Liver (tissue), 9 donors: ENCODE results near the gene SUMF2. TPM values are rescaled to one million over a fixed set of nuclear protein-coding genes. Genes with fewer than 3 reads are reported as not detected.
"Not testable (repeated sequence)": the region's sequence is repeated elsewhere in the genome, so short reads cannot be mapped to it uniquely, and the experiment has no call there.

Experiments
- DNase-seq: peaks from one replicate; pipeline ENCODE4 v3.0.0-alpha.2; 2017; ENCODE audit warnings: low spot score
- H3K27ac ChIP-seq, 2 donors: one replicate each; pipeline ENCODE4 v1.7.0; 2013; ENCODE audit warnings: inconsistent platforms in 2 of 2, low read length in 2 of 2, control low read depth in 1 of 2, low read depth in 1 of 2, mild to moderate bottlenecking in 1 of 2
- H3K27me3 ChIP-seq, 4 donors: one replicate each; pipeline versions ENCODE4 v1.6.1 to v1.7.0; 2013; ENCODE audit warnings: low read length in 3 of 4, inconsistent platforms in 1 of 4, mild to moderate bottlenecking in 1 of 4, moderate library complexity in 1 of 4; ENCODE audit not compliant: control insufficient read depth in 4 of 4, insufficient read depth in 4 of 4
- H3K36me3 ChIP-seq, 4 donors: one replicate each; pipeline versions ENCODE4 v1.6.1 to v1.7.0; 2013; ENCODE audit warnings: low read length in 3 of 4, mild to moderate bottlenecking in 3 of 4, low read depth in 1 of 4, moderate library complexity in 1 of 4; ENCODE audit not compliant: control insufficient read depth in 4 of 4, insufficient read depth in 3 of 4
- H3K4me1 ChIP-seq, 4 donors: one replicate each; pipeline versions ENCODE4 v1.6.1 to v1.7.0; 2013; ENCODE audit warnings: low read length in 3 of 4, mild to moderate bottlenecking in 3 of 4, moderate library complexity in 1 of 4; ENCODE audit not compliant: control insufficient read depth in 4 of 4, insufficient read depth in 4 of 4
- H3K4me3 ChIP-seq, 3 donors: one replicate each; pipeline versions ENCODE4 v1.6.1 to v1.7.0; 2013; ENCODE audit warnings: low read length in 3 of 3, control low read depth in 1 of 3, low read depth in 1 of 3, mild to moderate bottlenecking in 1 of 3
- H3K9ac ChIP-seq, 2 donors: one replicate each; pipeline ENCODE4 v1.7.0; 2013; ENCODE audit warnings: low read length in 2 of 2, mild to moderate bottlenecking in 2 of 2, moderate library complexity in 2 of 2, control low read depth in 1 of 2, low read depth in 1 of 2
- H3K9me3 ChIP-seq, 4 donors: one replicate each; pipeline versions ENCODE4 v1.6.1 to v1.7.0; 2013; ENCODE audit warnings: low read length in 3 of 4; ENCODE audit not compliant: control insufficient read depth in 4 of 4
- EGR1 ChIP-seq, 2 donors: IDR thresholded peaks; 2 replicates each; pipeline ENCODE4 v1.6.1; 2016 to 2018; ENCODE audit warnings: antibody characterized with exemption in 2 of 2, low read depth in 2 of 2
- FOXA1 ChIP-seq: IDR thresholded peaks from 2 replicates; pipeline ENCODE4 v1.6.1; 2016; ENCODE audit warnings: antibody characterized with exemption
- FOXA2 ChIP-seq: IDR thresholded peaks from 2 replicates; pipeline ENCODE4 v1.6.1; 2016; ENCODE audit warnings: antibody characterized with exemption
- GABPA ChIP-seq, 2 donors: IDR thresholded peaks in 1 of 2; conservative IDR thresholded peaks in 1 of 2; 2 replicates each; pipeline ENCODE4 v1.6.1; 2016; ENCODE audit warnings: antibody characterized with exemption in 2 of 2, mild to moderate bottlenecking in 1 of 2, moderate library complexity in 1 of 2
- HNF4A ChIP-seq, 2 donors: conservative IDR thresholded peaks; 2 replicates each; pipeline ENCODE4 v1.6.1; 2016; ENCODE audit warnings: antibody characterized with exemption in 2 of 2, mild to moderate bottlenecking in 2 of 2
- HNF4G ChIP-seq: IDR thresholded peaks from 2 replicates; pipeline ENCODE4 v1.6.1; 2016; ENCODE audit warnings: antibody characterized with exemption
- JUND ChIP-seq, 2 donors: IDR thresholded peaks; 2 replicates each; pipeline ENCODE4 v1.6.1; 2016; ENCODE audit warnings: antibody characterized with exemption in 2 of 2
- MAX ChIP-seq: IDR thresholded peaks from 2 replicates; pipeline ENCODE4 v1.6.1; 2016; ENCODE audit warnings: antibody characterized with exemption
- NR2F2 ChIP-seq: IDR thresholded peaks from 2 replicates; pipeline ENCODE4 v1.6.1; 2016; ENCODE audit warnings: antibody characterized with exemption
- RAD21 ChIP-seq, 2 donors: IDR thresholded peaks; 2 replicates each; pipeline ENCODE4 v1.6.1; 2016; ENCODE audit warnings: antibody characterized with exemption in 2 of 2, mild to moderate bottlenecking in 2 of 2
- RXRA ChIP-seq, 2 donors: IDR thresholded peaks; 2 replicates each; pipeline ENCODE4 v1.6.1; 2017 to 2018; ENCODE audit warnings: antibody characterized with exemption in 2 of 2, mild to moderate bottlenecking in 1 of 2
- SP1 ChIP-seq: IDR thresholded peaks from 2 replicates; pipeline ENCODE4 v1.6.1; 2018; ENCODE audit warnings: antibody characterized with exemption, mild to moderate bottlenecking
- TAF1 ChIP-seq: conservative IDR thresholded peaks from 2 replicates; pipeline ENCODE4 v1.6.1; 2016; ENCODE audit warnings: antibody characterized with exemption, mild to moderate bottlenecking
- YY1 ChIP-seq: IDR thresholded peaks from 2 replicates; pipeline ENCODE4 v1.6.1; 2016; ENCODE audit warnings: antibody characterized with exemption, mild to moderate bottlenecking
- ZBTB33 ChIP-seq: IDR thresholded peaks from 2 replicates; pipeline ENCODE4 v1.6.1; 2016; ENCODE audit warnings: antibody characterized with exemption
- WGBS: extraction: QIAGEN DNeasy Blood & Tissue Kit; methylation state at CpG from one replicate; pipeline ENCODE4 v1.1.7; 2013; 5-methylcytosine and 5-hydroxymethylcytosine counted together
- polyA plus RNA-seq, 2 donors: library from polyadenylated mRNA; stranded (reverse) in 1 of 2; unstranded in 1 of 2; fragments of 200-250 nt in 1 of 2; fragments of >200 nt in 1 of 2; fragmentation: Nextera tagmentation in 1 of 2; extraction: Ambion mirVana in 1 of 2; gene quantifications; one replicate each; pipeline versions ENCODE4 v1.2.1 to v1.2.3, GENCODE V29; 2013 to 2015
- total RNA-seq, 2 donors: library from RNA; depleted of rRNA; stranded (reverse); fragments of >200 nt; gene quantifications; one replicate each; pipeline ENCODE4 v1.2.3, GENCODE V29; 2014
- TF ChIP-seq, protein P1 (sequence below): fragments of 150-350 bp; IDR thresholded peaks from 2 replicates; pipeline ENCODE4 v1.5.1; 2017; ENCODE audit warnings: improper control_type of control experiment, low read depth, low read length; ENCODE audit not compliant: missing input control
- TF ChIP-seq, protein P2 (sequence below): IDR thresholded peaks from 2 replicates; pipeline ENCODE4 v1.6.1; 2016; ENCODE audit warnings: antibody characterized with exemption
- TF ChIP-seq, protein P3 (sequence below): IDR thresholded peaks from 2 replicates; pipeline ENCODE4 v1.6.1; 2016; ENCODE audit warnings: antibody characterized with exemption, mild to moderate bottlenecking
- donor health status: healthy.
- donor health status: healthy.
- donor health status: healthy.
- donor health status: healthy.
- donor health status: healthy.

SUMF2 gene
- total and polyA plus RNA-seq, 4 donors = 67.1 to 104 (median 74.8) TPM

DNA sequence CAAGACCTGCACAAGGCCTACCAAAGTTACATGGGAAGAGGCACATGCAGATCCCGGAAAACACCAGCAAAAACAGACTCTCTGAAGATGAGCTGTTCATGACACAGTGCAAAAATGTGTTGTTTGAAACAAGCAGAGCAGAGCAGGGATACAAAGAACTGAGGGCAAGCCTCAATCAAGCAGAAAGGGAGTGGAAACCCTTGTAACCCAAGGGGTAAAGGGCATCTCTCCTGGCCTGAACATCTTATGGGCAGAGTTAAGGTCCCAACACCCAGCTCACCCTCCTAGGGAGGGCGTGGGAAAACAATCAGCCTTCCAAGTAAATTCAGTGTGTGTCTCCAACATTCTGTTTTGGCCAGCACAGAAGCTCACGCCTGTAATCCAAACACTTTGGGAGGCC lies 23.4 kb upstream of the SUMF2 start:
- Histone ChIP-seq H3K4me3 (no peak overlapping the region), H3K27me3 (no peaks in the 10 kb centered on the region), H3K36me3 (peaks cover 0 to 5% (median 0%) of the 10 kb centered on the region in 4 donors), H3K9me3 (no peaks in the 10 kb centered on the region), H3K27ac (no peak overlapping the region), H3K9ac (no peak overlapping the region), H3K4me1 (no peaks in the 10 kb centered on the region)
- 90% methylated on average over 3 of the region's 3 CpGs for WGBS
- TF ChIP-seq RAD21 (IDR thresholded peaks at IDR 0.05) (no peak), HNF4G (no peak), SP1 (no peak), RXRA (IDR thresholded peaks at IDR 0.05) (no peak), JUND (IDR thresholded peaks at IDR 0.05) (no peak), FOXA2 (no peak), NR2F2 (no peak), EGR1 (IDR thresholded peaks at IDR 0.05; ENCODE audit: low read depth in 2 of 2) (no peak), MAX (no peak), YY1 (no peak), TAF1 (no peak), ZBTB33 (no peak), GABPA (IDR thresholded peaks at IDR 0.05 in 1 of 2, conservative IDR thresholded peaks at IDR 0.05 in 1 of 2) (no peak), HNF4A (conservative IDR thresholded peaks at IDR 0.05) (no peak), FOXA1 (no peak)
- TF ChIP-seq, protein P1, sequence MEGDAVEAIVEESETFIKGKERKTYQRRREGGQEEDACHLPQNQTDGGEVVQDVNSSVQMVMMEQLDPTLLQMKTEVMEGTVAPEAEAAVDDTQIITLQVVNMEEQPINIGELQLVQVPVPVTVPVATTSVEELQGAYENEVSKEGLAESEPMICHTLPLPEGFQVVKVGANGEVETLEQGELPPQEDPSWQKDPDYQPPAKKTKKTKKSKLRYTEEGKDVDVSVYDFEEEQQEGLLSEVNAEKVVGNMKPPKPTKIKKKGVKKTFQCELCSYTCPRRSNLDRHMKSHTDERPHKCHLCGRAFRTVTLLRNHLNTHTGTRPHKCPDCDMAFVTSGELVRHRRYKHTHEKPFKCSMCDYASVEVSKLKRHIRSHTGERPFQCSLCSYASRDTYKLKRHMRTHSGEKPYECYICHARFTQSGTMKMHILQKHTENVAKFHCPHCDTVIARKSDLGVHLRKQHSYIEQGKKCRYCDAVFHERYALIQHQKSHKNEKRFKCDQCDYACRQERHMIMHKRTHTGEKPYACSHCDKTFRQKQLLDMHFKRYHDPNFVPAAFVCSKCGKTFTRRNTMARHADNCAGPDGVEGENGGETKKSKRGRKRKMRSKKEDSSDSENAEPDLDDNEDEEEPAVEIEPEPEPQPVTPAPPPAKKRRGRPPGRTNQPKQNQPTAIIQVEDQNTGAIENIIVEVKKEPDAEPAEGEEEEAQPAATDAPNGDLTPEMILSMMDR = no peak
- TF ChIP-seq, protein P2, sequence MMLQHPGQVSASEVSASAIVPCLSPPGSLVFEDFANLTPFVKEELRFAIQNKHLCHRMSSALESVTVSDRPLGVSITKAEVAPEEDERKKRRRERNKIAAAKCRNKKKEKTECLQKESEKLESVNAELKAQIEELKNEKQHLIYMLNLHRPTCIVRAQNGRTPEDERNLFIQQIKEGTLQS = no peak
- TF ChIP-seq, protein P3, sequence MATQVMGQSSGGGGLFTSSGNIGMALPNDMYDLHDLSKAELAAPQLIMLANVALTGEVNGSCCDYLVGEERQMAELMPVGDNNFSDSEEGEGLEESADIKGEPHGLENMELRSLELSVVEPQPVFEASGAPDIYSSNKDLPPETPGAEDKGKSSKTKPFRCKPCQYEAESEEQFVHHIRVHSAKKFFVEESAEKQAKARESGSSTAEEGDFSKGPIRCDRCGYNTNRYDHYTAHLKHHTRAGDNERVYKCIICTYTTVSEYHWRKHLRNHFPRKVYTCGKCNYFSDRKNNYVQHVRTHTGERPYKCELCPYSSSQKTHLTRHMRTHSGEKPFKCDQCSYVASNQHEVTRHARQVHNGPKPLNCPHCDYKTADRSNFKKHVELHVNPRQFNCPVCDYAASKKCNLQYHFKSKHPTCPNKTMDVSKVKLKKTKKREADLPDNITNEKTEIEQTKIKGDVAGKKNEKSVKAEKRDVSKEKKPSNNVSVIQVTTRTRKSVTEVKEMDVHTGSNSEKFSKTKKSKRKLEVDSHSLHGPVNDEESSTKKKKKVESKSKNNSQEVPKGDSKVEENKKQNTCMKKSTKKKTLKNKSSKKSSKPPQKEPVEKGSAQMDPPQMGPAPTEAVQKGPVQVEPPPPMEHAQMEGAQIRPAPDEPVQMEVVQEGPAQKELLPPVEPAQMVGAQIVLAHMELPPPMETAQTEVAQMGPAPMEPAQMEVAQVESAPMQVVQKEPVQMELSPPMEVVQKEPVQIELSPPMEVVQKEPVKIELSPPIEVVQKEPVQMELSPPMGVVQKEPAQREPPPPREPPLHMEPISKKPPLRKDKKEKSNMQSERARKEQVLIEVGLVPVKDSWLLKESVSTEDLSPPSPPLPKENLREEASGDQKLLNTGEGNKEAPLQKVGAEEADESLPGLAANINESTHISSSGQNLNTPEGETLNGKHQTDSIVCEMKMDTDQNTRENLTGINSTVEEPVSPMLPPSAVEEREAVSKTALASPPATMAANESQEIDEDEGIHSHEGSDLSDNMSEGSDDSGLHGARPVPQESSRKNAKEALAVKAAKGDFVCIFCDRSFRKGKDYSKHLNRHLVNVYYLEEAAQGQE = no peak
- no peak for DNase-seq

DNA sequence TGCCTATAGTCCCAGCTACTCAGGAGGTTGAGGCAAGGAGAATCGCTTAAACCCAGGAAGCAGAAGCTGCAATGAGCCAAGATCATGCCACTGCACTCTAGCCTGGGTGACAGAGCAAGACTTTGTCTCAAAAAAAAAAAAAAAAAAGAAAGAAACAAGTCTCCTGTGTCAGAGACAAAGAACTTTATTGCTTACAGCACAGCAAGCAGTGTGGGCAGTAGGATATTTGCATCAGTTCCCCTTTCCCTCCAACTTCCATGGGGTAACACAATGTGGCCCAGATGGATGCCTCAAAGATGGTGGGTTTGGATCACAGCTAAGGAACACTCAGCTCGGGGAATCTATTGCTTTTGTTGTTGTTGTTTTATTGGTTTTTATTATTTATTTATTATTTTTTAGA lies 18.3 kb upstream of the SUMF2 start:
- not testable (repeated sequence) for H3K4me3 ChIP-seq, H3K27me3 ChIP-seq, H3K9ac ChIP-seq, H3K36me3 ChIP-seq, H3K27ac ChIP-seq, DNase-seq, H3K9me3 ChIP-seq
- peaks cover 4 to 19% (median 8%) of the 10 kb centered on the region in 4 donors for H3K4me1 ChIP-seq
- 93% methylated on average over 2 of the region's 2 CpGs for WGBS
